HepG2 (cell line): Measurements from ENCODE around the gene OR8G5. TPM values are rescaled to one million over a fixed set of nuclear protein-coding genes. Genes with fewer than 3 reads are reported as not detected.

Source experiments
- ATAC-seq: fragments of 200-7000 bp; cut with Tn5 transposase; 3 replicates; pipeline ENCODE4 v1.9.1; 2020; ENCODE audit warnings: mild to moderate bottlenecking, moderate library complexity
- BruUV-seq: library from RNA; stranded (reverse); fragments of 400-500 nt; replicated peaks from 2 replicates; lab custom pipeline; 2021; lab: Mats Ljungman, UMichigan
- CTCF ChIA-PET: fragments of 300-600 bp; formaldehyde crosslinking; extraction: SDS; loops from one replicate; lab custom pipeline; 2021; ENCODE audit warnings: low total read pairs, inconsistent platforms, low intra/inter-chr PET ratio; lab: Yijun Ruan, JAX
- POLR2A ChIA-PET: fragments of 350-600 bp; sonication (Branson Sonifier 250); formaldehyde crosslinking; loops from one replicate; lab custom pipeline; 2020; ENCODE audit warnings: antibody characterized with exemption, inconsistent platforms; lab: Yijun Ruan, JAX
- DNase-seq: peaks from one replicate; pipeline ENCODE4 v3.0.0-alpha.2; 2015; ENCODE audit warnings: low spot score
- FAIRE-seq: peaks from 3 replicates; lab custom pipeline; 2011; peaks lifted over from hg19 to GRCh38; lab: Jason Lieb, UNC
- H2AFZ ChIP-seq: one replicate; pipeline ENCODE4 v1.6.1; 2011; ENCODE audit warnings: low read length, inconsistent platforms
- H3K27ac ChIP-seq: fragments of 300-600 bp; 3 replicates; pipeline ENCODE4 v1.8.0; 2011; ENCODE audit warnings: mixed run types, mild to moderate bottlenecking, mixed read lengths, low read length, inconsistent platforms; ENCODE audit not compliant: insufficient read depth; ENCODE audit errors: extremely low read length
- H3K27me3 ChIP-seq, 2 experiments: fragments of 200-600 bp in 1 of 2; 2 replicates in 1 of 2; 3 replicates in 1 of 2; pipeline versions ENCODE4 v1.6.0 to v1.8.0; 2011; ENCODE audit warnings: low read length in 2 of 2, mild to moderate bottlenecking in 2 of 2, moderate library complexity in 2 of 2, inconsistent platforms in 1 of 2; ENCODE audit not compliant: insufficient read depth in 2 of 2, control insufficient read depth in 1 of 2
- H3K36me3 ChIP-seq, 2 experiments: fragments of 200-600 bp in 1 of 2; replicated peaks in 1 of 2; 2 replicates in 1 of 2; 3 replicates in 1 of 2; pipeline versions ENCODE4 v1.5.1 to v1.8.0; 2011; ENCODE audit warnings: low read length in 2 of 2, inconsistent platforms in 1 of 2; ENCODE audit not compliant: insufficient read depth in 2 of 2, control insufficient read depth in 1 of 2
- H3K4me1 ChIP-seq: 2 replicates; pipeline ENCODE4 v1.5.1; 2012; ENCODE audit warnings: low read length, inconsistent platforms; ENCODE audit not compliant: insufficient read depth
- H3K4me2 ChIP-seq: 2 replicates; pipeline ENCODE4 v1.6.0; 2011; ENCODE audit warnings: low read depth, low read length, inconsistent platforms
- H3K4me3 ChIP-seq, 3 experiments: fragments of 200-600 bp in 1 of 3; sonication (generic), shearing (Covaris generic) in 1 of 3; replicated peaks in 1 of 3; 2 replicates each; pipeline ENCODE4 v1.5.1; 2011 to 2016; ENCODE audit warnings: low read length in 3 of 3, inconsistent platforms in 2 of 3, low read depth in 2 of 3, mild to moderate bottlenecking in 2 of 3, control low read depth in 1 of 3, mixed read lengths in 1 of 3; ENCODE audit not compliant: insufficient read depth in 1 of 3
- H3K79me2 ChIP-seq: one replicate; pipeline ENCODE4 v1.6.1; 2011; ENCODE audit warnings: low read length, inconsistent platforms; ENCODE audit not compliant: insufficient read depth
- H3K9ac ChIP-seq: 2 replicates; pipeline ENCODE4 v1.6.0; 2011; ENCODE audit warnings: mild to moderate bottlenecking, low read depth, low read length, inconsistent platforms; ENCODE audit not compliant: insufficient read depth
- H3K9me3 ChIP-seq: 2 replicates; pipeline ENCODE4 v1.5.1; 2012; ENCODE audit warnings: mild to moderate bottlenecking, low read length
- H4K20me1 ChIP-seq: 2 replicates; pipeline ENCODE4 v1.6.0; 2011; ENCODE audit warnings: inconsistent platforms, mild to moderate bottlenecking, low read length, moderate library complexity; ENCODE audit not compliant: insufficient read depth
- CREB1 ChIP-seq, 2 experiments: fragments of 450-650 bp in 1 of 2; IDR thresholded peaks; 2 replicates each; pipeline ENCODE4 v1.6.1; 2016 to 2017; ENCODE audit warnings: control low read depth in 1 of 2, mild to moderate bottlenecking in 1 of 2, missing compliant biosample characterization in 1 of 2, missing genetic modification characterization in 1 of 2
- TRIM24 ChIP-seq: sonication (generic); formaldehyde crosslinking; IDR thresholded peaks from 2 replicates; pipeline ENCODE4 v1.8.0; 2022; ENCODE audit warnings: mild to moderate bottlenecking, missing genetic modification reagents
- ZNF20 ChIP-seq: sonication (generic); formaldehyde crosslinking; IDR thresholded peaks from 2 replicates; pipeline ENCODE4 v1.4.0; 2020; ENCODE audit warnings: mild to moderate bottlenecking, moderate library complexity, missing genetic modification reagents
- ZNF260 ChIP-seq: sonication (generic); formaldehyde crosslinking; IDR thresholded peaks from 2 replicates; pipeline ENCODE4 v1.4.0; 2020; ENCODE audit warnings: missing genetic modification reagents, low read depth, mild to moderate bottlenecking, borderline replicate concordance
- ZNF280D ChIP-seq: sonication (generic); formaldehyde crosslinking; IDR thresholded peaks from 2 replicates; pipeline ENCODE4 v1.5.1; 2020; ENCODE audit warnings: mild to moderate bottlenecking, missing genetic modification reagents
- ZNF430 ChIP-seq: sonication (generic); formaldehyde crosslinking; IDR thresholded peaks from 2 replicates; pipeline ENCODE4 v1.9.0; 2021; ENCODE audit warnings: mild to moderate bottlenecking, missing genetic modification reagents
- ZNF672 ChIP-seq: sonication (generic); formaldehyde crosslinking; IDR thresholded peaks from 2 replicates; pipeline ENCODE4 v1.8.1; 2022; ENCODE audit warnings: missing genetic modification reagents
- WGBS: methylation state at CpG from one replicate; pipeline ENCODE4 v1.1.6; 2017; ENCODE audit warnings: low lambda C conversion rate; 5-methylcytosine and 5-hydroxymethylcytosine counted together
- in situ Hi-C: cut with HindIII; loops from 2 replicates; pipeline ENCODE4 v1.10.0; 2017; ENCODE audit warnings: low pct_unique_long_range_greater_than_20kb; ENCODE audit not compliant: extremely low pct_ligation_motif_present
- intact Hi-C: fragments of 100-400 bp; cut with micrococcal nuclease; formaldehyde crosslinking; loops from one replicate; pipeline ENCODE4 v1.10.0; 2022; ENCODE audit not compliant: unreplicated experiment
- polyA plus RNA-seq, 8 experiments: library from polyadenylated mRNA; depleted of rRNA in 3 of 8; stranded (reverse) in 7 of 8; unstranded in 1 of 8; fragments of >200 nt; fragmentation: Illumina TruSeq in 4 of 8; extraction: Trizol in 4 of 8; gene quantifications; 2 replicates each; pipeline versions ENCODE4 v1.2.1 to v1.2.3, GENCODE V29; 2011 to 2016; ENCODE audit warnings: low read depth in 4 of 8, missing spikeins in 1 of 8, mixed read lengths in 1 of 8; ENCODE audit not compliant: insufficient read depth in 1 of 8
- total RNA-seq, 5 experiments: library from RNA; depleted of rRNA; stranded (reverse); fragments of >200 nt; fragmentation: Illumina TruSeq; extraction: Trizol; gene quantifications; 2 replicates each; pipeline ENCODE4 v1.2.3, GENCODE V29; 2016; ENCODE audit warnings: low read depth in 1 of 5

The OR8G5 gene
- total and polyA plus RNA-seq, 2 of the 13 experiments (the other 11 are each of a cell fraction or from before 2014, with no cell fraction given) = not detected

GRCh38 chr11:124278261-124278660 lies 22.1 kb downstream of the OR8G5 start:
- H3K9me3 ChIP-seq = peaks cover 9% of the 10 kb centered on the region; the same call in 1 of the 2 replicates
- H2AFZ ChIP-seq = no peak overlapping the region
- no peaks in the 10 kb centered on the region for H3K27me3 ChIP-seq
- H4K20me1 ChIP-seq = no peaks in the 10 kb centered on the region
- no peak overlapping the region for H3K4me3 ChIP-seq
- POLR2A ChIA-PET = no interaction called here
- CTCF ChIA-PET = no interaction called here
- no TSS peak for BruUV-seq
- 0% methylated on average over 2 of the region's 2 CpGs for WGBS
- no peaks in the 10 kb centered on the region for H3K79me2 ChIP-seq
- DNase-seq (no peak), ATAC-seq (no peak), FAIRE-seq (no peak)
- H3K4me1 ChIP-seq = no peaks in the 10 kb centered on the region
- intact Hi-C loops (no loop called here), in situ Hi-C loops (no loop called here)
- H3K9ac ChIP-seq = no peak overlapping the region
- H3K4me2 ChIP-seq = no peak overlapping the region
- H3K36me3 ChIP-seq = no peaks in the 10 kb centered on the region
- TF ChIP-seq ZNF20 (CRISPR knock-in tag) = no peak
- no peak for TF ChIP-seq ZNF260 (CRISPR knock-in tag)
- no peak for TF ChIP-seq ZNF430 (CRISPR knock-in tag)
- H3K27ac ChIP-seq = no peak overlapping the region

- Histone ChIP-seq H3K27ac (no peak overlapping the region), H3K36me3 (no peaks in the 10 kb centered on the region), H3K4me1 (no peaks in the 10 kb centered on the region), H3K9ac (no peak overlapping the region), H3K9me3 (peaks cover 34% of the 10 kb centered on the region), H4K20me1 (no peaks in the 10 kb centered on the region), H3K4me2 (no peak overlapping the region), H3K79me2 (no peaks in the 10 kb centered on the region), H3K4me3 (no peak overlapping the region), H2AFZ (no peak overlapping the region), H3K27me3 (no peaks in the 10 kb centered on the region)
- 0% methylated on average over 3 of the region's 3 CpGs for WGBS
- no peak for TF ChIP-seq TRIM24 (CRISPR knock-in tag)
- TF ChIP-seq ZNF672 = no peak
- TF ChIP-seq ZNF280D (CRISPR knock-in tag) = no peak
- peak; percentile 83 for TF ChIP-seq CREB1 (IDR thresholded peaks at IDR 0.05)
- no peak for TF ChIP-seq CREB1 (CRISPR knock-in tag; IDR thresholded peaks at IDR 0.05)
- intact Hi-C loops = no loop called here
- in situ Hi-C loops = loop anchor here (10.0 kb wide), 1 partner anchor 61 kb away; no protein-coding TSS in a partner anchor
- BruUV-seq = no TSS peak
- ChIA-PET CTCF (no interaction called here), POLR2A (no interaction called here)
- FAIRE-seq (no peak), ATAC-seq (no peak), DNase-seq (no peak)
These were observed 29.6 kb downstream of the OR8G5 start for GRCh38 chr11:124285610-124286344.
